Muscle layer of duodenum (tissue), 2 donors: ENCODE results near the gene RFXANK.

ENCODE experiments used
- H3K27ac ChIP-seq: one replicate; pipeline ENCODE4 v1.7.0; 2013; ENCODE audit warnings: mild to moderate bottlenecking, low read length
- H3K27me3 ChIP-seq: one replicate; pipeline ENCODE4 v1.7.0; 2013; ENCODE audit warnings: low read depth, mild to moderate bottlenecking, control low read depth, low read length
- H3K36me3 ChIP-seq, 2 donors: one replicate each; pipeline ENCODE4 v1.7.0; 2013; ENCODE audit warnings: low read length in 2 of 2, control low read depth in 1 of 2, mild to moderate bottlenecking in 1 of 2; ENCODE audit not compliant: insufficient read depth in 2 of 2, control insufficient read depth in 1 of 2
- H3K4me1 ChIP-seq, 2 donors: one replicate each; pipeline ENCODE4 v1.7.0; 2013; ENCODE audit warnings: low read length in 2 of 2, mild to moderate bottlenecking in 2 of 2, control low read depth in 1 of 2, moderate library complexity in 1 of 2; ENCODE audit not compliant: insufficient read depth in 2 of 2, control insufficient read depth in 1 of 2
- H3K4me3 ChIP-seq, 2 donors: one replicate each; pipeline ENCODE4 v1.7.0; 2013; ENCODE audit warnings: low read length in 2 of 2, low read depth in 1 of 2, mild to moderate bottlenecking in 1 of 2
- H3K9me3 ChIP-seq, 2 donors: one replicate each; pipeline ENCODE4 v1.7.0; 2013; ENCODE audit warnings: low read length in 2 of 2, control low read depth in 1 of 2, mild to moderate bottlenecking in 1 of 2; ENCODE audit not compliant: control insufficient read depth in 1 of 2
- donor health status: healthy.

Gene RFXANK

DNA sequence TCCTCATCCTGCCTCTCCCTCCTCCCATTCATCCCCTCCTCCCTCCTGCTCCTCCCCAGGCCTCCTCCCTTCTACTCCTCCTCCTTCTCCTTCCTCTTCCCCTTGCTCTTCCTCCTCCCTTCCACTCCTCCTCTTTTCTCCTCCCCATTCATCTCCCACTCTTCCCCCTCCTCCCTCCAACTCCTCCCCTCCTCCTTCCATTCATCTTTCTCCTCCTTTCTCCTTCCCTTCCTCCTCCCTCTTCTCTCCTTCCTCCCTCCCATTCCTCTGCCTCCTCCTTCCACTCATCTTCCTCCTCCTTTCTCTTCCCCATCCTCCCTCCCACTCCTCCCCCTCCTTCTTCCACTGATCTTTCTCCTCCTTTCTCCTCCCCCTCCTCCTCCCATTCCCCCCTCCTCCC, 47.6 kb downstream of the RFXANK start:
- no peak overlapping the region for H3K27ac ChIP-seq
- peaks cover 3 to 12% of the 10 kb centered on the region in 2 donors for H3K9me3 ChIP-seq
- H3K4me1 ChIP-seq, result no peaks in the 10 kb centered on the region
- peaks cover 4% of the 10 kb centered on the region for H3K27me3 ChIP-seq
- H3K36me3 ChIP-seq, result no peaks in the 10 kb centered on the region
- no peak overlapping the region for H3K4me3 ChIP-seq

DNA sequence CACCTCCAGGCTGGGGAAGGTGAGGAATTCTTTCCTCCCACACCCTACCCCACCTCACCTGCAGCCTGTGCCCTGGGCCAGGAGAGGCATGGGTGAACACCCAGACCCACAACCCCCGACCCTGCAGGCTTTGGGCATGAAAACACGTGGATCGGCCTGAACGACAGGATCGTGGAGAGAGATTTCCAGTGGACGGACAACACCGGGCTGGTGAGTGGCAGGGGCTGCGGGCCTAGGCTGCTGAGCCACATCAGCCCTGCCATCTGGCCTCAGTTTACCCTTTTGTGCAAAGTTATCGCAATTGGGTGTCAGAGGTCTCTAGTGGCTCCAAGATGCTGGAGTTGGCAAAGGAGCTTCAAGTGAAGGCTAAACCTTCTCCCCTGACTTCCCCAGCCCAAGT, 48.4 kb downstream of the RFXANK start:
- H3K4me3 ChIP-seq, result no peak overlapping the region
- no peaks in the 10 kb centered on the region for H3K36me3 ChIP-seq
- H3K4me1 ChIP-seq, result no peaks in the 10 kb centered on the region
- peaks cover 0 to 7% of the 10 kb centered on the region in 2 donors for H3K9me3 ChIP-seq
- H3K27ac ChIP-seq, result no peak overlapping the region
- H3K27me3 ChIP-seq, result peaks cover 4% of the 10 kb centered on the region

DNA sequence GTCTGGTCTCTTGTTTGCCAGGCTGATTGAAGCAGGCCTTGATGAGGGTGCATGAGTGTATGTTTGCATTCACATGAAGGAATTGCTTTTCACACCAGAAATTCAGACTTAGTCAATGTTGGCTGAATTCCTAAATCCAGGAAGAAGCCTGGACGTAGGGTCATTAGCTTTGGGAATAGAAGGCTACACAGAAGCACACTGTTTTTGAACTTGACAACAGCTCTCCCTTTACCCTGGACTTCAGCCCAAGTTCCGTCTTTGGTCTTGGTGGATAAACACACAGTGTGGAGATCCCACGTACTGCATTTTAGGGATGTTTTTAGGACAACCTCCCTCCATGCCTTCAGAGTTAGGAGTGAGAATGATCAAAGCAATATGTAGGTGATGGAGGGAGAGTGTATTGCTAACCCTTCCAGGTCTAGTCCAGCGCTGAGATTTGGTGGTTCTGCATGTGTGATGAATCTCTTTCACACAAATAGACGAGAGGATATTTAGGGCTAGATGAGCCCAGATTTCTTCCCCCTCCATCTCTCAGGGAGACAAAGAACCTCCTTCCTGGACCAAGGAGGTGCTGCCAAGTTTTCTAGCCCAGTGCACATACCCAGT, 58.2 kb downstream of the RFXANK start:
- Histone ChIP-seq H3K27ac (no peak overlapping the region), H3K36me3 (no peaks in the 10 kb centered on the region), H3K4me3 (no peak overlapping the region), H3K9me3 (no peaks in the 10 kb centered on the region), H3K27me3 (no peaks in the 10 kb centered on the region), H3K4me1 (no peaks in the 10 kb centered on the region)
